Sigmoid colon (tissue), 4 donors: Measurements from ENCODE around the gene PLXND1.

Experiments used
- CTCF ChIP-seq, 4 experiments: fragments of 450-650 bp in 3 of 4; fragments of 200-600 bp in 1 of 4; IDR thresholded peaks; one replicate each; pipeline ENCODE4 v1.5.1; 2016 to 2019; ENCODE audit warnings: antibody characterized with exemption in 4 of 4, mild to moderate bottlenecking in 3 of 4, moderate library complexity in 2 of 4
- EP300 ChIP-seq, 4 donors: sonication (generic); formaldehyde crosslinking; IDR thresholded peaks; one replicate each; pipeline ENCODE4 v1.6.1; 2017; ENCODE audit warnings: antibody characterized with exemption in 4 of 4
- POLR2A ChIP-seq, 2 donors: fragments of 450-650 bp; IDR thresholded peaks; one replicate each; pipeline ENCODE4 v1.6.1; 2016; ENCODE audit warnings: antibody characterized with exemption in 2 of 2, mild to moderate bottlenecking in 2 of 2, moderate library complexity in 2 of 2
- POLR2AphosphoS5 ChIP-seq, 4 donors: sonication (generic); formaldehyde crosslinking; IDR thresholded peaks; one replicate each; pipeline ENCODE4 v1.6.1; 2017; ENCODE audit warnings: antibody characterized with exemption in 4 of 4

GRCh38 chr3:129519449-129519848 lies 87.0 kb downstream of the PLXND1 start:
- no peak for TF ChIP-seq CTCF (IDR thresholded peaks at IDR 0.05)
- no peak for TF ChIP-seq EP300 (IDR thresholded peaks at IDR 0.05)
- TF ChIP-seq POLR2AphosphoS5 (IDR thresholded peaks at IDR 0.05) = no peak
- no peak for TF ChIP-seq POLR2A (IDR thresholded peaks at IDR 0.05)
